Suprapubic skin (tissue), 4 donors: ENCODE results near the gene EML1. TPM values are rescaled to one million over a fixed set of nuclear protein-coding genes. Genes with fewer than 3 reads are reported as not detected.

Experiments
- DNase-seq, 2 donors: peaks; one replicate each; pipeline ENCODE4 v3.0.0-alpha.2; 2019; ENCODE audit warnings: low spot score in 2 of 2
- H3K27ac ChIP-seq: fragments of 200-600 bp; sonication (generic); one replicate; pipeline ENCODE4 v1.5.1; 2019
- H3K27me3 ChIP-seq: fragments of 200-600 bp; sonication (generic); one replicate; pipeline ENCODE4 v1.5.1; 2019
- H3K36me3 ChIP-seq: fragments of 200-600 bp; sonication (generic); one replicate; pipeline ENCODE4 v1.5.1; 2019
- H3K4me1 ChIP-seq: fragments of 200-600 bp; sonication (generic); one replicate; pipeline ENCODE4 v1.5.1; 2019
- H3K4me3 ChIP-seq: fragments of 200-600 bp; sonication (generic); one replicate; pipeline ENCODE4 v1.5.1; 2019; ENCODE audit warnings: mild to moderate bottlenecking
- H3K9me3 ChIP-seq: fragments of 200-600 bp; sonication (generic); one replicate; pipeline ENCODE4 v1.5.1; 2019
- CTCF ChIP-seq, 2 donors: fragments of 200-600 bp in 1 of 2; fragments of 450-650 bp in 1 of 2; sonication (generic) in 1 of 2; IDR thresholded peaks; one replicate each; pipeline ENCODE4 v1.5.1; 2016 to 2019; ENCODE audit warnings: antibody characterized with exemption in 2 of 2, mild to moderate bottlenecking in 1 of 2, moderate library complexity in 1 of 2
- EP300 ChIP-seq: sonication (generic); formaldehyde crosslinking; IDR thresholded peaks from one replicate; pipeline ENCODE4 v1.6.1; 2017; ENCODE audit warnings: antibody characterized with exemption
- POLR2A ChIP-seq, 2 donors: fragments of 450-650 bp; IDR thresholded peaks; one replicate each; pipeline ENCODE4 v1.6.1; 2017; ENCODE audit warnings: antibody characterized with exemption in 2 of 2, mild to moderate bottlenecking in 2 of 2, moderate library complexity in 2 of 2
- POLR2AphosphoS5 ChIP-seq, 3 donors: sonication (generic); formaldehyde crosslinking; IDR thresholded peaks; one replicate each; pipeline ENCODE4 v1.6.1; 2017; ENCODE audit warnings: antibody characterized with exemption in 3 of 3
- WGBS: methylation state at CpG from one replicate; pipeline ENCODE4 v1.1.5; 2018; 5-methylcytosine and 5-hydroxymethylcytosine counted together
- total RNA-seq, 4 donors: library from RNA; depleted of rRNA; stranded (reverse); fragments of >200 nt; gene quantifications; one replicate each; pipeline ENCODE4 v1.1.0, GENCODE V29; 2016

The EML1 gene
- total RNA-seq, 4 donors from 2014 or later = 9.6 to 17.6 (median 15.4) TPM

- TF ChIP-seq POLR2AphosphoS5 (IDR thresholded peaks at IDR 0.05) = no peak
- no peak for TF ChIP-seq CTCF (IDR thresholded peaks at IDR 0.05)
- no peak for TF ChIP-seq POLR2A (IDR thresholded peaks at IDR 0.05)
- no peak for TF ChIP-seq EP300
- H3K4me3 ChIP-seq = no peak overlapping the region
- no peak for DNase-seq
- no peaks in the 10 kb centered on the region for H3K9me3 ChIP-seq
- no peak overlapping the region for H3K27ac ChIP-seq
- 98% methylated on average over 2 of the region's 2 CpGs for WGBS
- no peaks in the 10 kb centered on the region for H3K36me3 ChIP-seq
- peaks cover 14% of the 10 kb centered on the region for H3K4me1 ChIP-seq
- no peaks in the 10 kb centered on the region for H3K27me3 ChIP-seq
Observed at GRCh38 chr14:99824776-99825175, 31.6 kb downstream of the EML1 start.

- H3K4me3 ChIP-seq = no peak overlapping the region
- no peaks in the 10 kb centered on the region for H3K9me3 ChIP-seq
- no peaks in the 10 kb centered on the region for H3K4me1 ChIP-seq
- no peaks in the 10 kb centered on the region for H3K36me3 ChIP-seq
- peaks cover 2% of the 10 kb centered on the region for H3K27me3 ChIP-seq
- TF ChIP-seq POLR2AphosphoS5 (IDR thresholded peaks at IDR 0.05) (no peak), CTCF (IDR thresholded peaks at IDR 0.05) (no peak), EP300 (no peak), POLR2A (IDR thresholded peaks at IDR 0.05) (no peak)
- WGBS = 50% methylated on average over 2 of the region's 2 CpGs
- H3K27ac ChIP-seq = no peak overlapping the region
- DNase-seq = no peak
Observed at GRCh38 chr14:99829450-99829849, 36.2 kb downstream of the EML1 start.

GRCh38 chr14:99831303-99831702, 38.1 kb downstream of the EML1 start:
- Histone ChIP-seq H3K36me3 (no peaks in the 10 kb centered on the region), H3K4me3 (no peak overlapping the region), H3K27ac (no peak overlapping the region), H3K9me3 (no peaks in the 10 kb centered on the region), H3K4me1 (no peaks in the 10 kb centered on the region), H3K27me3 (peaks cover 3% of the 10 kb centered on the region)
- TF ChIP-seq CTCF (IDR thresholded peaks at IDR 0.05) (no peak), POLR2AphosphoS5 (IDR thresholded peaks at IDR 0.05) (no peak), EP300 (no peak), POLR2A (IDR thresholded peaks at IDR 0.05) (no peak)
- WGBS = 74% methylated on average over 5 of the region's 5 CpGs
- DNase-seq = no peak

GRCh38 chr14:99831903-99832685, 38.9 kb downstream of the EML1 start:
- WGBS = 71% methylated on average over 8 of the region's 8 CpGs

More at GRCh38 chr14:99831903-99832685, 38.9 kb downstream of the EML1 start:
- no peak overlapping the region for H3K4me3 ChIP-seq
- H3K4me1 ChIP-seq = no peaks in the 10 kb centered on the region
- TF ChIP-seq POLR2A (IDR thresholded peaks at IDR 0.05) (no peak), EP300 (no peak), POLR2AphosphoS5 (IDR thresholded peaks at IDR 0.05) (no peak), CTCF (IDR thresholded peaks at IDR 0.05) (no peak)
- no peaks in the 10 kb centered on the region for H3K36me3 ChIP-seq
- no peak overlapping the region for H3K27ac ChIP-seq
- DNase-seq = no peak
- no peaks in the 10 kb centered on the region for H3K9me3 ChIP-seq
- peaks cover 8% of the 10 kb centered on the region for H3K27me3 ChIP-seq
